GM18526 (cell line): ENCODE data around the gene AGRN.
A peak's percentile ranks its signal among the peaks of the same experiment; 100 is the strongest.

Experiments used
- POLR2A ChIP-seq: IDR thresholded peaks from 3 replicates; pipeline ENCODE4 v1.6.1; 2011; ENCODE audit not compliant: insufficient read length; ENCODE audit errors: extremely low read depth

The AGRN gene

GRCh38 chr1:1060281-1061000, 40.5 kb downstream of the AGRN start:
- TF ChIP-seq POLR2A = no peak

DNA sequence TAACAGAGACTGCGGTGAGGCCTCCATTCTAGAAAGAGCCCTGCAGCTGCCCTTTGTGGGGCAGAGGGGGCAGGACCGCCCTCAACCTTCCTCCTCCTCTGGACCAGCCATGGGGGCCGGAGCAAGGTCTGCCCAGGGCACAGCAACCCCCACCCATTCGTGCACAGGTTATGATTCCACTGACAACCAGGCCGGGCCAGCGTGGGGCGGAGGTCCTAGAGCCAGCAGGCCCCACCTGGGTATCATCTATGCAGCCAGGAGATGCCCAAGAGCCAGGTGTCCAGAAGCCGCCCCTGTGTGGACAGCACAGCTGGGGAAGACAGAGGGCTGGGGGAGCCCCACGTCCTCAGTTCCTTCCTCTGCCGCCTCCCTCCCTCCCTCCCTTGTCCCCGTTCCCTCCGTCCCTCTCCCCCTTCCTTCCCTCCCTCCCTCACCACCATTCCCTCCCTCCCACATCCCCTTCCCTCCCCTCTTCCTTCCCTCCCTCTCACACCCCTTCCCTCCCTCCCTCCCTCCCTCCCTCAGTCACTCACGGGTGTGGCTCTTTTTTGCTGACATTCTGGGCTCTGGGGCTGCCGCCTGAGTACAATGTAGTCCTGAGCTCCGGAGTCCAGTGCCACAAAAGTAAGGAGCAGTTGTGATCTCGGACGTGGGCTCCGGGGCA, 41.9 kb downstream of the AGRN start:
- TF ChIP-seq POLR2A = no peak

DNA sequence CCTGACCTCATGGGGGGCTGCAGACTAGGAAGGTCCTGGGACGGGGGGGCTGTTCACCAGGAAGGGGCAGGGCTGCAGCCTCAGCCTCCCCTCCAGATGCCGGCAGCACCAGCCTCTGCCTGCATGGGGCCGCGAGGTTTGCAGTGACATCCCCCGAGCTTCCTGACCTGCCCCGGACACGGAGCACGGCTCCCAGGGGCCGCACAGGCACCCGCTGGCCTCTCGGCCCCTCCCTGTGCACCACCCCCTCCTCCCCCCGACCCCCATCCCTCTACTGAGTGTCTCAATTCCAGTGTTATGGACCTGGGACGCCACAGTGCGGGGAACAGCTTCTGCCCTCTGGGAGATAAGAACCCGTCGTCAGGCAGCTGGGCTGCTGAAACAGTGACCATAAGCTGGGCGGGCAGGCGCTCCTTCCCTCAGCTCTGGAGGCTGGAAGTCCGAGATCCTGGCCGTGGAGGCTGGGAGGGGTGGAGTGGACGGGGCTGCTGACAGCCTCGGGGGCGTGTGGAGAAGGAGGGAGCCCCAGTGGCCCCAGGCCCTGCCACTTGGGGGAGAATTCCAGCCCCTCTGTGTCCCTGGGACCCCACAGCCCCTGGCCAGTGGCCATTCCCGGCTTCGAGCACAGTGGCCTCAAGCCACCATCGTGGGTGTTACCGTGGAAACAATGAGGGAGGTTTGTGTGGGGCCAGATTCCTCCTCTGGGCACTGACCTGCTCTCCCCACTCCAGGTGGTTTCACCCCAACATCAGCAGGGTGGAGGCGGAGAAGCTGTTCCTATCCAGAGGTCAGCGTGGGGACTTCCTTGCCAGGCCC, 42.6 kb downstream of the AGRN start:
- TF ChIP-seq POLR2A = no peak

DNA sequence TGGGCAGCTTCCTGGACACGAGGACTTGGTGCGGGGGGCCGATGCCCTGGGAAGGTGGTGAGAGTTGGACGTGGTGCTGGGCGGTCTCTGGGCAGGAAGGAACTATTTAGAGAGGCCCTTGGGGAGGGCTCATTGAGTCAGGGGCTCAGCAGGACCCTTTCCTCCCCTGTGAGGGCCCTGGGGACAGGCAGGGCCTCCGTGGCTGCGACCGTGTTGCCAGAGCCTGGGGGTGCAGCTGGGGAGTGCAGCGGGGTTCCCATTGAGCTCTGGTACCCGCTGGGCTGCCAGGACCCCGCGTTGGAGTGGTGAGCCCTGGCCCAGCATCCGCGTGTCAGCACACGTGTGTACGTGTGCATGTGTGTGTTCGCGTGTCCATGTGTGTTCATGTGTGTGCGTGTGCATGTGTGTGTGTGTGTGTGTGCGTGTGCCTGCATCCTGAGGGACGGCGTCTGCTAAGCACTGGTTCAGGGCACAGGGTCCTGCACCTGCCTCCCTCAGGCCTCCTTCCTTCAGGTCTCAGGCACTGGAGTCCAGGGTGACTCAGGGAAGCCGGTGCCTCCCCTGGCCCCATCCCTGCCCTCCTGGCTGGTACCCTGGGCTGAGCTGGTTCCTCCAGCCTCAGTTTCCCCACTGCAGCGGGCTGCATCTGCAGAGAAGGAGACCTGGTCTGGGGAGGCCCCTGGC, 43.5 kb downstream of the AGRN start:
- TF ChIP-seq POLR2A = no peak

GRCh38 chr1:1063945-1064831, 44.3 kb downstream of the AGRN start:
- TF ChIP-seq POLR2A = peak; percentile 64

DNA sequence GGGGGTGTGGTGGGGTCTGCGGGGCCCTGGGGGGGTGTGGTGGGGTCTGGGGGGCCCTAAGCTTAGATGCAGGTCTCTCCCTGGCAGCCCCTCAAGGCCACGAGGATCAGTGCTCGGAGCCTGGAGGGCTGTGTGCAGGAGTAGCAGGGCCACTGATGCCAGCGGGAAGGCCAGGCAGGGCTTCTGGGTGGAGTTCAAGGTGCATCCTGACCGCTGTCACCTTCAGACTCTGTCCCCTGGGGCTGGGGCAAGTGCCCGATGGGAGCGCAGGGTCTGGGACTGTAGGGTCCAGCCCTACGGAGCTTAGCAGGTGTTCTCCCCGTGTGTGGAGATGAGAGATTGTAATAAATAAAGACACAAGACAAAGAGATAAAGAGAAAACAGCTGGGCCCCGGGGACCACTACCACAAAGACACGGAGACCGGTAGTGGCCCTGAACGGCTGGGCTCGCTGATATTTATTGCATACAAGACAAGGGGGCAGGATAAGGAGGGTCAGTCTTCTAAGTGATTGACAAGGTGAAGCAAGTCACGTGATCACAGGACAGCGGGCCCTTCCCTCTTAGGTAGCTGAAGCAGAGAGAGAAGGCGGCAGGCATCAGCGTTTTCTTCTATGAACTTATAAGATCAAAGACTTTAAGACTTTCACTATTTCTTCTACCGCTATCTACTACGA, 45.5 kb downstream of the AGRN start:
- TF ChIP-seq POLR2A = no peak

DNA sequence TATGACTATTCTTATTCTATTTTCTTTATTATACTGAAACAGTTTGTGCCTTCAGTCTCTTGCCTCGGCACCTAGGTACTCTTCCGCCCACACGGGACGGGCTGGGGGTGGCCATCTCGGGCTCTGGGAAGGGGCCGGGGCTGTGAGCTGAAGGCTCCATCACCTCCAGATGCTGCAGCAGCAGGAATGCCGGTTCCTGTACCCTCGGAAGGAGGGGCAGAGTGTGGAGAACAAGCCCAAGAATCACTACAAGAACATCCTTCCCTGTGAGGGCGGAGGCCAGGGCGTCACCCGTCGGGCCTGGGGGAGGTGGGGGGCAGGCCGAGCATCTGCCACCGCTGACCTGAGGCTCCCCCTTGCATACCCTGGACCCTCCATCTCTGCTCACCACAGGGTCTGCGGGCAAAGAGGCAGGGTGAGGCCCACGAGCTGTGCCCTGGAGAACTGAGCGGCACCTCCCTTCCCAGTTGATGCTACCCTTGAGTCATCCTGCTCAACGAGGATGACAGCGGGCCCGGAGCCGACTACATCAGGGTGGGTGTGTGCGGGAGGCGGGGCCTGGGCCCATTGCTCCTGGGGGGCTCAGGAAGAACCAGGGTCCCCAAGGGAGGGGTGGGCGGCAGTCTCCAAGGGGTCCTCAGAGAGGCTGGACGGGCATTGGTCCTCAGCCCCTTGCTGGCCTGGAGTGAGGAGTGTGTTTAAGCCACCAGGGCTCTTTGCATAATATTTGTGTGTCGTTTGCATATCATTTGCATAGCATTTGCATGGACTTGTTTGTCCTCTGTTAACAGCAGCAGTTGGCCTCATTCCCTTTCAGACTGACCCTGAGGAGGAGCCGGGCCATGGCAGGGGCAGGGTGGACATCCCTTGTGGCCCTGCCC, 46.7 kb downstream of the AGRN start:
- TF ChIP-seq POLR2A = no peak

DNA sequence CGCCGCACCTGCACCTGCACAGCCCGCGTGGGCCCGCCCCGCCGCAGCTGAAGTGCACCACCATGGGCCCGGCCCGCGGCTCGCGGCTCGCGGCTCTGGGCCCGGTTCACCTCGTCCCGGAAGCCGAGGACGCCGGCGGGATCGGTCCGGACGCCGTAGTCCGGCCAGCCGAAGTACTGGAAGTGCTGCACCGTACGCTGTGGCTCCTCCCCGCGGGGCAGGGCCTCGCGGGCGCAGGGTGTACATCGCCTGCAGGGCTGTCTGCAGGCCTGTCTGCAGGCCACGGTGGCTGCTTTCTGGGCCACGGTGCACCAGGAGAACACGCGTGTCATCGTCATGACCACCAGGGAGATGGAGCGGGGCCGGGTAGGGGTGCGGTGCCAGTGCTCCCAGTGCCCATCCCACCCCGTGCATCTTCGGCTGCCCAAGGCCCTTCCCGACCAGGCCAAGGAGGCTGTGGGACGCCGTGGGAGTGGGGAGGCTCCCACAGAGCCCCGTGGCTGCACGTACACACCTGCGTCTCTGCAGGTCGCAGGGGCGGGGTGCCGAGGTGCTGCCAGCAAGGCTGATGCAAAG, 47.5 kb downstream of the AGRN start:
- no peak for TF ChIP-seq POLR2A

- no peak for TF ChIP-seq POLR2A
Measured at GRCh38 chr1:1067860-1068516, 48.1 kb downstream of the AGRN start.

- TF ChIP-seq POLR2A = no peak
Measured at GRCh38 chr1:1068517-1069055, 48.7 kb downstream of the AGRN start.

- peak; percentile 53 for TF ChIP-seq POLR2A
Measured at GRCh38 chr1:1069056-1069710, 49.3 kb downstream of the AGRN start.
